Esophagus squamous epithelium (tissue), 5 donors: ENCODE measurements around the gene OXER1. TPM values are rescaled to one million over a fixed set of nuclear protein-coding genes. Genes with fewer than 3 reads are reported as not detected.

ENCODE experiments used
- DNase-seq: peaks from one replicate; lab custom pipeline; 2025; lab: John Stamatoyannopoulos, UW
- H3K27ac ChIP-seq, 4 donors: fragments of 200-600 bp; sonication (generic); one replicate each; pipeline ENCODE4 v1.5.1; 2016 to 2019; ENCODE audit warnings: mild to moderate bottlenecking in 1 of 4
- H3K27me3 ChIP-seq, 4 donors: fragments of 200-600 bp; sonication (generic); 1 replicate in 3 of 4; 2 replicates in 1 of 4; pipeline versions ENCODE4 v1.5.1 to v1.6.0; 2017 to 2021; ENCODE audit warnings: antibody characterized with exemption in 1 of 4
- H3K36me3 ChIP-seq, 3 donors: fragments of 200-600 bp; sonication (generic); one replicate each; pipeline ENCODE4 v1.5.1; 2016 to 2019
- H3K4me1 ChIP-seq, 3 donors: fragments of 200-600 bp; sonication (generic); one replicate each; pipeline ENCODE4 v1.5.1; 2017 to 2019
- H3K4me3 ChIP-seq, 4 donors: fragments of 200-600 bp; sonication (generic); 1 replicate in 3 of 4; 2 replicates in 1 of 4; pipeline ENCODE4 v1.5.1; 2016 to 2019; ENCODE audit warnings: mild to moderate bottlenecking in 2 of 4, moderate library complexity in 1 of 4
- H3K9me3 ChIP-seq, 3 donors: fragments of 200-600 bp; sonication (generic); one replicate each; pipeline ENCODE4 v1.5.1; 2016 to 2019
- POLR2A ChIP-seq, 4 donors: fragments of 450-650 bp; IDR thresholded peaks; one replicate each; pipeline ENCODE4 v1.6.1; 2017; ENCODE audit warnings: antibody characterized with exemption in 4 of 4, mild to moderate bottlenecking in 4 of 4, moderate library complexity in 3 of 4
- WGBS, 2 donors: methylation state at CpG; one replicate each; pipeline ENCODE4 v1.1.5; 2018; 5-methylcytosine and 5-hydroxymethylcytosine counted together
- intact Hi-C: fragments of 100-400 bp; cut with DNase I; formaldehyde crosslinking; loops from one replicate; pipeline ENCODE4 v1.15.0; 2022
- total RNA-seq, 4 donors: library from RNA; depleted of rRNA; stranded (reverse); fragments of >200 nt; gene quantifications; one replicate each; pipeline ENCODE4 v1.1.0, GENCODE V29; 2016
- TF ChIP-seq, protein P1 (sequence below), 6 experiments: fragments of 450-650 bp in 4 of 6; fragments of 200-600 bp in 2 of 6; sonication (generic) in 2 of 6; IDR thresholded peaks; one replicate each; pipeline ENCODE4 v1.5.1; 2016 to 2019; ENCODE audit warnings: antibody characterized with exemption in 6 of 6, mild to moderate bottlenecking in 4 of 6, moderate library complexity in 4 of 6
- donor health status: DM: yes; HTN: yes; CAD: no.

Gene OXER1
- total RNA-seq, 4 donors from 2014 or later = 0.18 to 2.3 (median 1.1) TPM

GRCh38 chr2:42767080-42767898 lies 3.4 kb upstream of the OXER1 start:
- Histone ChIP-seq H3K4me3 (no peak overlapping the region), H3K27ac (no peak overlapping the region), H3K4me1 (no peaks in the 10 kb centered on the region), H3K9me3 (no peaks in the 10 kb centered on the region), H3K36me3 (peaks cover 0 to 8% (median 0%) of the 10 kb centered on the region in 3 donors), H3K27me3 (no peaks in the 10 kb centered on the region)
- intact Hi-C loops = no loop called here
- TF ChIP-seq, protein P1, sequence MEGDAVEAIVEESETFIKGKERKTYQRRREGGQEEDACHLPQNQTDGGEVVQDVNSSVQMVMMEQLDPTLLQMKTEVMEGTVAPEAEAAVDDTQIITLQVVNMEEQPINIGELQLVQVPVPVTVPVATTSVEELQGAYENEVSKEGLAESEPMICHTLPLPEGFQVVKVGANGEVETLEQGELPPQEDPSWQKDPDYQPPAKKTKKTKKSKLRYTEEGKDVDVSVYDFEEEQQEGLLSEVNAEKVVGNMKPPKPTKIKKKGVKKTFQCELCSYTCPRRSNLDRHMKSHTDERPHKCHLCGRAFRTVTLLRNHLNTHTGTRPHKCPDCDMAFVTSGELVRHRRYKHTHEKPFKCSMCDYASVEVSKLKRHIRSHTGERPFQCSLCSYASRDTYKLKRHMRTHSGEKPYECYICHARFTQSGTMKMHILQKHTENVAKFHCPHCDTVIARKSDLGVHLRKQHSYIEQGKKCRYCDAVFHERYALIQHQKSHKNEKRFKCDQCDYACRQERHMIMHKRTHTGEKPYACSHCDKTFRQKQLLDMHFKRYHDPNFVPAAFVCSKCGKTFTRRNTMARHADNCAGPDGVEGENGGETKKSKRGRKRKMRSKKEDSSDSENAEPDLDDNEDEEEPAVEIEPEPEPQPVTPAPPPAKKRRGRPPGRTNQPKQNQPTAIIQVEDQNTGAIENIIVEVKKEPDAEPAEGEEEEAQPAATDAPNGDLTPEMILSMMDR (IDR thresholded peaks at IDR 0.05) = no peak
- no peak for TF ChIP-seq POLR2A (IDR thresholded peaks at IDR 0.05)
- DNase-seq = no peak
- 76 to 79% methylated on average over 5 to 6 of the region's 16 CpGs for WGBS, 2 donors

DNA sequence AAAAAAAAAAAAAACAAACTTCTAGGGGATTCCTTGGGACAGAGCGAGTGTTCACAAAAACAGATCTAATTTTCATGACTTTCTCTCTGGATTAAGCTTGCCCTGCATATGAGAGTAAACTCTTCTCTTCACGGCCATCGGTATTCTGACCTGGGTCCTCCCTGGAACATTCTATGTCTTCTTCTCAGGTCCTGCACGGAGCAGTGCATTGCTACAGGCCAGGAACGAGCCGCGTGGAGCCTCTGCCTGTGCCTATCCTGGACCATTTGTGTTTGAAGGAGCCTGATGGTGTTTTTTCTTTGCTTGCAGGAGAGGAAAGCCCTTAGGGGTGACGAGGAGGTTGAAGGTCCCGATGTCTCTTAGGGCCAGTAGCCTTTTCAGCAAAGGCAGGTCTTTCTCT lies 1.8 kb upstream of the OXER1 start:
- peaks cover 0 to 8% (median 0%) of the 10 kb centered on the region in 3 donors for H3K36me3 ChIP-seq
- H3K9me3 ChIP-seq = no peaks in the 10 kb centered on the region
- DNase-seq = no peak
- H3K4me3 ChIP-seq = no peak overlapping the region
- WGBS, 2 donors = 90 to 94% methylated on average over 8 to 9 of the region's 9 CpGs
- intact Hi-C loops = no loop called here
- TF ChIP-seq, protein P1 (IDR thresholded peaks at IDR 0.05) = no peak
- TF ChIP-seq POLR2A (IDR thresholded peaks at IDR 0.05) = no peak
- no peaks in the 10 kb centered on the region for H3K27me3 ChIP-seq
- no peaks in the 10 kb centered on the region for H3K4me1 ChIP-seq
- no peak overlapping the region for H3K27ac ChIP-seq

DNA sequence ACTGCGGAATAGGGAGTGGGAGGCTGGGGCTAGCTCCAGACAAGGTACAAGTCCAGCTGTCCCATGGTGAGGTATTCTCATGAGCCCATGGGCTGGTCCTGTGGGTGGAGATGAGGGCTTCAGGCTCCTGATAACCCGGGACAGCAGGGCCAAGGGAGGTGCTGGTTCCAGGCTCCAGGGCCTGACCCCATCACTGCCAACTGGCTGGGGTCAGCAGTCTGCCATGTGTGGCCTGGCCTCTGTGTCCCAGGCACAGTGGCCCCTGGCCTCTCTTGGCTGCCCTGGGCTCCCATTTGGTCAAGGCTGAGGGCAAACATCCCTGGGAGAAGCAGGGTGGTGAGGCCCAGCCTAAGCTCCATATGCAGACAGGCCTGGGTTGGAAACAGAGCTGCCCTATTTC lies 966 bp upstream of the OXER1 start:
- DNase-seq = no peak
- Histone ChIP-seq H3K27ac (no peak overlapping the region), H3K4me1 (no peaks in the 10 kb centered on the region), H3K27me3 (no peaks in the 10 kb centered on the region), H3K4me3 (no peak overlapping the region), H3K9me3 (no peaks in the 10 kb centered on the region), H3K36me3 (peaks cover 0 to 8% (median 0%) of the 10 kb centered on the region in 3 donors)
- intact Hi-C loops = no loop called here
- TF ChIP-seq, protein P1 (IDR thresholded peaks at IDR 0.05) = no peak
- TF ChIP-seq POLR2A (IDR thresholded peaks at IDR 0.05) = no peak
- WGBS, 2 donors = no CpG with 5 or more reads among the region's 2 CpGs

- 94 to 97% methylated on average over 22 to 29 of the region's 45 CpGs for WGBS, 2 donors
- intact Hi-C loops = no loop called here
Observed at GRCh38 chr2:42762823-42763804, 821 bp downstream of the OXER1 start.

More at GRCh38 chr2:42762823-42763804, 821 bp downstream of the OXER1 start:
- H3K4me1 ChIP-seq = no peaks in the 10 kb centered on the region
- H3K9me3 ChIP-seq = no peaks in the 10 kb centered on the region
- TF ChIP-seq, protein P1 (IDR thresholded peaks at IDR 0.05) = no peak
- no peak for TF ChIP-seq POLR2A (IDR thresholded peaks at IDR 0.05)
- H3K27me3 ChIP-seq = no peaks in the 10 kb centered on the region
- H3K4me3 ChIP-seq = no peak overlapping the region
- H3K27ac ChIP-seq = no peak overlapping the region
- no peak for DNase-seq
- peaks cover 0 to 8% (median 0%) of the 10 kb centered on the region in 3 donors for H3K36me3 ChIP-seq
